HG03354 (cell line): Measurements from ENCODE around the gene TMEM37.
A peak's percentile ranks its signal among the peaks of the same experiment; 100 is the strongest.
"Not testable (repeated sequence)": the region's sequence is repeated elsewhere in the genome, so short reads cannot be mapped to it uniquely, and the experiment has no call there.

Experiments used
- ATAC-seq: cut with Tn5 transposase; IDR thresholded peaks from one replicate; pipeline ENCODE4 v1.9.1; 2021; ENCODE audit warnings: mild to moderate bottlenecking; ENCODE audit not compliant: unreplicated experiment, poor library complexity, severe bottlenecking

TMEM37 gene

GRCh38 chr2:119431155-119431975 is at the start of gene TMEM37:
Gene TMEM37, plus strand, starts transcription at chr2:119431854. Its CDS starts 50 bp downstream, at chr2:119431904.
- peak; percentile 79 for ATAC-seq

GRCh38 chr2:119383410-119384140 is 48.1 kb upstream of the TMEM37 start:
- ATAC-seq: no peak

- ATAC-seq: no peak
These were observed 46.7 kb upstream of the TMEM37 start for GRCh38 chr2:119384971-119385370.

- ATAC-seq: no peak
These were observed 46.2 kb upstream of the TMEM37 start for GRCh38 chr2:119385466-119385865.

GRCh38 chr2:119387381-119388129 is 44.1 kb upstream of the TMEM37 start:
- peak; percentile 78 for ATAC-seq

GRCh38 chr2:119389615-119390306 is 41.9 kb upstream of the TMEM37 start:
- no peak for ATAC-seq

GRCh38 chr2:119393971-119394748 is 37.5 kb upstream of the TMEM37 start:
- ATAC-seq: no peak

- ATAC-seq: no peak
These were observed 34.5 kb upstream of the TMEM37 start for GRCh38 chr2:119397196-119397595.

- ATAC-seq: no peak
These were observed 29.5 kb upstream of the TMEM37 start for GRCh38 chr2:119402106-119402505.

GRCh38 chr2:119402645-119403560 is 28.8 kb upstream of the TMEM37 start:
- ATAC-seq: no peak

GRCh38 chr2:119403618-119404017 is 28.0 kb upstream of the TMEM37 start:
- not testable (repeated sequence) for ATAC-seq

- ATAC-seq: no peak
These were observed 26.5 kb upstream of the TMEM37 start for GRCh38 chr2:119405151-119405550.

GRCh38 chr2:119407430-119408220 is 24.0 kb upstream of the TMEM37 start:
- peak; percentile 74 for ATAC-seq

- peak; percentile 31 for ATAC-seq
These were observed 23.4 kb upstream of the TMEM37 start for GRCh38 chr2:119408221-119408619.

- no peak for ATAC-seq
These were observed 22.1 kb upstream of the TMEM37 start for GRCh38 chr2:119409506-119409905.

- no peak for ATAC-seq
These were observed 16.8 kb upstream of the TMEM37 start for GRCh38 chr2:119414894-119415293.

GRCh38 chr2:119415630-119416029 is 16.0 kb upstream of the TMEM37 start:
- no peak for ATAC-seq
